Measurements from ENCODE around the gene PLCD1. TPM values are rescaled to one million over a fixed set of nuclear protein-coding genes. Genes with fewer than 3 reads are reported as not detected.

The PLCD1 gene
- total and polyA plus RNA-seq, 2 of the 13 experiments (the other 11 are each of a cell fraction or from before 2014, with no cell fraction given), result 10.1 to 12.4 TPM

DNA sequence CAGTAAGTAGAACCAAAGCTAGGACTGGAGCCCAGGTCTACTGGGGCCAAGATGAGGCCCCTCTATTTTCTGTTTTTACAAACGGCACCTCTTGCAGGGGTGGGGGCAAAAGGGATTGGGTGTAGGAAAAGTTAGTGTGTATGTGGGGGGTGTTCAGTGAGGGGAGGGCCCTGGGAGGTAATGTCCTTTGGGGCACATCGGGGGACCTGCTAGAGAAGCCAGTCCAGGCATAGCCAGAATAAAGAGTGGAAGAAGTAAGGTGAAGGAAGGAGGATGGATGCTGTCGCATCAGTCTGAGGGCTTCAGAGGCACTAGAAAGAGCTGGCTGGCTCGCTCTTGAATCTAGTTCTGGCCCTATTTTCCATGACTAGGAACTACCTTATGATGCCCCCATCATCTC, 2.6 kb downstream of the PLCD1 start:
- FAIRE-seq, result no peak
- CTCF ChIA-PET (ENCODE audit: low intra/inter-chr PET ratio, low total read pairs), result no interaction called here

DNA sequence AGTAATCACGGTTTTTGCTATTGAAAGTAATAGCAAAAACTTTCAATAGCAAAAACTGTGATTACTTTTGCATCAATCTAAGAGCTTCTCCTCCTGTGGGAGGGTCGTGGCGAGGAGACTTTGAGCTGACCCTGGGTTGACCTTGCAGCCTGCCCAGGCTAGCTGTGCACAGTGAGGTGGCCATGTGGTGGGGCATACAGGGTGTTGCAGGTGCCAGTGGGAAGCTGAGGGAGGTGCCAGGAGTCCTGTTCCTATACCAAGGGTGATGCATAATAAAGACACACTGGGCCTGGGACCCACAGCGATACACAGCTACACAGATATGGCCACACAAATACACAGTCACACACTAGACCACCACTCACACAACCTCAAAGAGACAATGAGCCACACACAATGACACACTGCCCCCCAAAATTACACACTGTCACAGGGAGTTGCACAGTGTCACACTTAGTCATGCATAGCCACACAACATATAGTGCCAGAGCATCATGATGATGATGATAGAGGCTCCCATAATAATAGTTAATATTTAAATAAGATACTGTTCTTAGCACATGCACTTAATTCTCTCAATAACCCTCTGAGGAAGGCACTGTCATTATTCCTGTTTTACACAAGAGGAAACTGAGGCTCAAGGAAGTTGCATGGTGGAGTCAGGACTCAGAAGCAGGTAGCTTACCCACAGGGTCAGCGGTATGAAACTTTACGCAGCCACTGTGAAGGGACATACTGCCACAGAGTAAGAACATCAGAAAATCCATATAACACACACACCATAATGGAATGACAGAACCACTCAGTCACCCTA, 6.3 kb downstream of the PLCD1 start:
- ATAC-seq, result no peak
- Histone ChIP-seq H3K4me3 (replicated peaks in 1 of 3; ENCODE audit: insufficient read depth in 1 of 3, low read depth in 2 of 3, low read length in 3 of 3) (peak overlapping the region; percentile 56 to 80 (median 79); a peak in 5 of 6 replicates), H4K20me1 (ENCODE audit: insufficient read depth, low read length) (no peaks in the 10 kb centered on the region), H2AFZ (ENCODE audit: low read length) (no peak overlapping the region), H3K27ac (ENCODE audit: extremely low read length, insufficient read depth, low read length) (no peak overlapping the region), H3K4me2 (ENCODE audit: low read depth, low read length) (peak overlapping the region; percentile 77), H3K79me2 (ENCODE audit: insufficient read depth, low read length) (no peaks in the 10 kb centered on the region), H3K4me1 (ENCODE audit: insufficient read depth, low read length) (peaks cover 66% of the 10 kb centered on the region), H3K27me3 (ENCODE audit: control insufficient read depth in 1 of 2, insufficient read depth in 2 of 2, low read length in 2 of 2) (no peaks in the 10 kb centered on the region), H3K9ac (ENCODE audit: insufficient read depth, low read depth, low read length) (peak overlapping the region; percentile 65; the same call in 1 of the 2 replicates), H3K9me3 (ENCODE audit: low read length) (no peaks in the 10 kb centered on the region), H3K36me3 (replicated peaks in 1 of 2; ENCODE audit: control insufficient read depth in 1 of 2, insufficient read depth in 2 of 2, low read length in 2 of 2) (peaks cover 0 to 1% of the 10 kb centered on the region in 2 experiments; a peak in 1 of 5 replicates)
- in situ Hi-C loops (cut with HindIII; ENCODE audit: extremely low pct_ligation_motif_present, low pct_unique_long_range_greater_than_20kb) (no loop called here), intact Hi-C loops (cut with micrococcal nuclease; ENCODE audit: unreplicated experiment) (no loop called here)
- CTCF ChIA-PET (ENCODE audit: low intra/inter-chr PET ratio, low total read pairs), result no interaction called here
- POLR2A ChIA-PET, result interaction anchor here (0.9 kb wide), 1 partner anchor 18 kb away, joined by 3 read pairs; no protein-coding TSS in a partner anchor
- FAIRE-seq, result no peak
- WGBS (ENCODE audit: low lambda C conversion rate), result 37% methylated on average over 5 of the region's 6 CpGs
- TSS peak; percentile 58 for BruUV-seq (replicated peaks)
- no peak for DNase-seq (ENCODE audit: low spot score)
- TF ChIP-seq, protein P1, sequence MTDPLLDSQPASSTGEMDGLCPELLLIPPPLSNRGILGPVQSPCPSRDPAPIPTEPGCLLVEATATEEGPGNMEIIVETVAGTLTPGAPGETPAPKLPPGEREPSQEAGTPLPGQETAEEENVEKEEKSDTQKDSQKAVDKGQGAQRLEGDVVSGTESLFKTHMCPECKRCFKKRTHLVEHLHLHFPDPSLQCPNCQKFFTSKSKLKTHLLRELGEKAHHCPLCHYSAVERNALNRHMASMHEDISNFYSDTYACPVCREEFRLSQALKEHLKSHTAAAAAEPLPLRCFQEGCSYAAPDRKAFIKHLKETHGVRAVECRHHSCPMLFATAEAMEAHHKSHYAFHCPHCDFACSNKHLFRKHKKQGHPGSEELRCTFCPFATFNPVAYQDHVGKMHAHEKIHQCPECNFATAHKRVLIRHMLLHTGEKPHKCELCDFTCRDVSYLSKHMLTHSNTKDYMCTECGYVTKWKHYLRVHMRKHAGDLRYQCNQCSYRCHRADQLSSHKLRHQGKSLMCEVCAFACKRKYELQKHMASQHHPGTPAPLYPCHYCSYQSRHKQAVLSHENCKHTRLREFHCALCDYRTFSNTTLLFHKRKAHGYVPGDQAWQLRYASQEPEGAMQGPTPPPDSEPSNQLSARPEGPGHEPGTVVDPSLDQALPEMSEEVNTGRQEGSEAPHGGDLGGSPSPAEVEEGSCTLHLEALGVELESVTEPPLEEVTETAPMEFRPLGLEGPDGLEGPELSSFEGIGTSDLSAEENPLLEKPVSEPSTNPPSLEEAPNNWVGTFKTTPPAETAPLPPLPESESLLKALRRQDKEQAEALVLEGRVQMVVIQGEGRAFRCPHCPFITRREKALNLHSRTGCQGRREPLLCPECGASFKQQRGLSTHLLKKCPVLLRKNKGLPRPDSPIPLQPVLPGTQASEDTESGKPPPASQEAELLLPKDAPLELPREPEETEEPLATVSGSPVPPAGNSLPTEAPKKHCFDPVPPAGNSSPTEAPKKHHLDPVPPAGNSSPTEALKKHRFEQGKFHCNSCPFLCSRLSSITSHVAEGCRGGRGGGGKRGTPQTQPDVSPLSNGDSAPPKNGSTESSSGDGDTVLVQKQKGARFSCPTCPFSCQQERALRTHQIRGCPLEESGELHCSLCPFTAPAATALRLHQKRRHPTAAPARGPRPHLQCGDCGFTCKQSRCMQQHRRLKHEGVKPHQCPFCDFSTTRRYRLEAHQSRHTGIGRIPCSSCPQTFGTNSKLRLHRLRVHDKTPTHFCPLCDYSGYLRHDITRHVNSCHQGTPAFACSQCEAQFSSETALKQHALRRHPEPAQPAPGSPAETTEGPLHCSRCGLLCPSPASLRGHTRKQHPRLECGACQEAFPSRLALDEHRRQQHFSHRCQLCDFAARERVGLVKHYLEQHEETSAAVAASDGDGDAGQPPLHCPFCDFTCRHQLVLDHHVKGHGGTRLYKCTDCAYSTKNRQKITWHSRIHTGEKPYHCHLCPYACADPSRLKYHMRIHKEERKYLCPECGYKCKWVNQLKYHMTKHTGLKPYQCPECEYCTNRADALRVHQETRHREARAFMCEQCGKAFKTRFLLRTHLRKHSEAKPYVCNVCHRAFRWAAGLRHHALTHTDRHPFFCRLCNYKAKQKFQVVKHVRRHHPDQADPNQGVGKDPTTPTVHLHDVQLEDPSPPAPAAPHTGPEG (CRISPR knock-in tag; IDR thresholded peaks at IDR 0.05), result no peak
- TF ChIP-seq HNF4A (CRISPR knock-in tag; IDR thresholded peaks at IDR 0.05) (peak; percentile 32), GABPB1 (CRISPR knock-in tag; IDR thresholded peaks at IDR 0.05) (no peak), MAFG (CRISPR knock-in tag; IDR thresholded peaks at IDR 0.05) (no peak), ZNF577 (CRISPR knock-in tag; IDR thresholded peaks at IDR 0.05; ENCODE audit: borderline replicate concordance, low read depth) (no peak), ZNF879 (CRISPR knock-in tag; IDR thresholded peaks at IDR 0.05) (no peak), EZH2 (conservative IDR thresholded peaks at IDR 0.05; ENCODE audit: low read depth, low read length) (no peak), ZNF550 (CRISPR knock-in tag; IDR thresholded peaks at IDR 0.05; ENCODE audit: borderline replicate concordance) (no peak), ZFP37 (CRISPR knock-in tag; IDR thresholded peaks at IDR 0.05; ENCODE audit: borderline replicate concordance) (no peak), HOXD1 (CRISPR knock-in tag; IDR thresholded peaks at IDR 0.05) (no peak)

More for the DNA sequence above, 2.6 kb downstream of the PLCD1 start:
- ATAC-seq (no peak), DNase-seq (ENCODE audit: low spot score) (no peak)
- Histone ChIP-seq H3K9me3 (ENCODE audit: low read length) (no peaks in the 10 kb centered on the region), H3K36me3 (replicated peaks in 1 of 2; ENCODE audit: control insufficient read depth in 1 of 2, insufficient read depth in 2 of 2, low read length in 2 of 2) (no peaks in the 10 kb centered on the region), H3K4me3 (replicated peaks in 1 of 3; ENCODE audit: insufficient read depth in 1 of 3, low read depth in 2 of 3, low read length in 3 of 3) (no peak overlapping the region), H3K4me1 (ENCODE audit: insufficient read depth, low read length) (peaks cover 51% of the 10 kb centered on the region), H3K9ac (ENCODE audit: insufficient read depth, low read depth, low read length) (no peak overlapping the region), H3K79me2 (ENCODE audit: insufficient read depth, low read length) (no peaks in the 10 kb centered on the region), H3K4me2 (ENCODE audit: low read depth, low read length) (no peak overlapping the region), H3K27ac (ENCODE audit: extremely low read length, insufficient read depth, low read length) (no peak overlapping the region), H4K20me1 (ENCODE audit: insufficient read depth, low read length) (no peaks in the 10 kb centered on the region), H2AFZ (ENCODE audit: low read length) (no peak overlapping the region), H3K27me3 (ENCODE audit: control insufficient read depth in 1 of 2, insufficient read depth in 2 of 2, low read length in 2 of 2) (peaks cover 13 to 27% of the 10 kb centered on the region in 2 experiments; a peak in 4 of 5 replicates)
- TF ChIP-seq ZNF10 (CRISPR knock-in tag; IDR thresholded peaks at IDR 0.05; ENCODE audit: borderline replicate concordance, low read depth) (no peak), RAD51 (IDR thresholded peaks at IDR 0.05; ENCODE audit: borderline replicate concordance) (no peak), MED8 (CRISPR knock-in tag; IDR thresholded peaks at IDR 0.05; ENCODE audit: insufficient replicate concordance) (no peak), KDM1A (CRISPR knock-in tag; IDR thresholded peaks at IDR 0.05) (no peak), ZNF547 (CRISPR knock-in tag; IDR thresholded peaks at IDR 0.05) (no peak), ZNF180 (CRISPR knock-in tag; IDR thresholded peaks at IDR 0.05; ENCODE audit: borderline replicate concordance, low read depth) (no peak)
- no TSS peak for BruUV-seq (replicated peaks)
- intact Hi-C loops (cut with micrococcal nuclease; ENCODE audit: unreplicated experiment), result no loop called here
- POLR2A ChIA-PET, result no interaction called here
- in situ Hi-C loops (cut with HindIII; ENCODE audit: extremely low pct_ligation_motif_present, low pct_unique_long_range_greater_than_20kb), result no loop called here
- WGBS (ENCODE audit: low lambda C conversion rate), result 59% methylated on average over 4 of the region's 4 CpGs

Data from HepG2 (cell line).